Pancreas (tissue), 10 donors: Measurements from ENCODE around the gene CSRP1. TPM values are rescaled to one million over a fixed set of nuclear protein-coding genes. Genes with fewer than 3 reads are reported as not detected.

Experiments used
- ATAC-seq, 4 donors: fragments of 200-7000 bp; cut with Tn5 transposase; one replicate each; pipeline versions ENCODE4 v1.8.0 to v1.9.1; 2020; ENCODE audit warnings: mild to moderate bottlenecking in 4 of 4, moderate library complexity in 4 of 4
- DNase-seq, 6 donors: peaks; one replicate each; pipeline ENCODE4 v3.0.0-alpha.2; 2020
- FAIRE-seq: peaks from 2 replicates; lab custom pipeline; 2012; peaks lifted over from hg19 to GRCh38; lab: Jason Lieb, UNC
- H3K27ac ChIP-seq, 4 donors: fragments of 200-600 bp; sonication (generic); 1 replicate in 3 of 4; 2 replicates in 1 of 4; pipeline versions ENCODE4 v1.5.0 to v1.8.0; 2020
- H3K27me3 ChIP-seq, 4 donors: fragments of 200-600 bp; one replicate each; pipeline ENCODE4 v1.8.0; 2021
- H3K36me3 ChIP-seq, 3 donors: fragments of 200-600 bp; sonication (generic) in 1 of 3; one replicate each; pipeline versions ENCODE4 v1.5.0 to v1.8.0; 2020 to 2021
- H3K4me1 ChIP-seq, 3 donors: fragments of 200-600 bp; one replicate each; pipeline ENCODE4 v1.8.0; 2021
- H3K4me3 ChIP-seq, 4 donors: fragments of 200-600 bp; sonication (generic) in 2 of 4; one replicate each; pipeline versions ENCODE4 v1.5.0 to v1.8.0; 2020 to 2021
- H3K9me3 ChIP-seq, 4 donors: fragments of 200-600 bp; one replicate each; pipeline ENCODE4 v1.8.0; 2021
- CTCF ChIP-seq, 4 donors: fragments of 200-600 bp; sonication (generic) in 3 of 4; IDR thresholded peaks; one replicate each; pipeline versions ENCODE4 v1.5.0 to v1.8.0; 2021; ENCODE audit warnings: antibody characterized with exemption in 4 of 4
- WGBS, 2 donors: extraction: QIAGEN DNeasy Blood & Tissue Kit; methylation state at CpG; one replicate each; pipeline ENCODE4 v1.1.7; 2013; 5-methylcytosine and 5-hydroxymethylcytosine counted together
- intact Hi-C, 3 donors: fragments of 100-400 bp; cut with DNase I; formaldehyde crosslinking; loops; one replicate each; pipeline versions ENCODE4 v1.11.1 to v1.14.2; 2022
- polyA plus RNA-seq, 2 donors: library from polyadenylated mRNA; stranded (reverse); fragments of 200-250 nt; gene quantifications; one replicate each; pipeline ENCODE4 v1.2.3, GENCODE V29; 2013
- total RNA-seq, 6 donors: library from RNA; stranded (reverse); fragmentation: NEBNext Ultra II Directional in 4 of 6; extraction: Animal tissue kit (Norgen Biotek cat#: 25700) in 4 of 6; gene quantifications; one replicate each; pipeline versions ENCODE4 v1.2.1 to v1.2.4, GENCODE V29; 2021 to 2023
- donor health status: healthy with polysubstance abuse.
- donor health status: DM: no; HTN: no; CAD: no; lungs with moderate emphysema.
- donor health status: DM: no; HTN: no; CAD: no.
- donor health status: control.
- donor health status: control.
- donor health status: Bipolar disorder and iron deficiency.
- donor health status: DM: yes; HTN: yes; CAD: no.
- donor health status: DM: no; HTN: no; CAD: no.
- donor health status: DM: no; HTN: no; CAD: no.
- donor health status: DM: yes; HTN: yes; CAD: no.

CSRP1 gene
- total and polyA plus RNA-seq, 8 donors, result 49.6 to 103 (median 72.0) TPM

- no peaks in the 10 kb centered on the region for H3K9me3 ChIP-seq
- WGBS, 2 donors, result 57 to 60% methylated on average over 9 of the region's 9 CpGs
- intact Hi-C loops, result no loop called here
- no peaks in the 10 kb centered on the region for H3K4me1 ChIP-seq
- H3K4me3 ChIP-seq, result no peak overlapping the region
- ATAC-seq, result peak in 3 of 4 donors; percentile 46 to 65 (median 54)
- no peak overlapping the region for H3K27ac ChIP-seq
- H3K27me3 ChIP-seq, result no peaks in the 10 kb centered on the region
- H3K36me3 ChIP-seq, result no peaks in the 10 kb centered on the region
- no peak for TF ChIP-seq CTCF (IDR thresholded peaks at IDR 0.05)
- no peak for FAIRE-seq
- DNase-seq, result no peak
These were observed 39.0 kb upstream of the CSRP1 start for GRCh38 chr1:201545851-201546492.

- intact Hi-C loops, result no loop called here
- no peak overlapping the region for H3K27ac ChIP-seq
- no peaks in the 10 kb centered on the region for H3K27me3 ChIP-seq
- WGBS, 2 donors, result 94 to 95% methylated on average over 3 of the region's 3 CpGs
- ATAC-seq (no peak), FAIRE-seq (no peak), DNase-seq (no peak)
- no peak overlapping the region for H3K4me3 ChIP-seq
- peaks cover 0 to under 1% (median 0%) of the 10 kb centered on the region in 3 donors for H3K4me1 ChIP-seq
- no peaks in the 10 kb centered on the region for H3K9me3 ChIP-seq
- no peak for TF ChIP-seq CTCF (IDR thresholded peaks at IDR 0.05)
- H3K36me3 ChIP-seq, result no peaks in the 10 kb centered on the region
These were observed 37.8 kb upstream of the CSRP1 start for GRCh38 chr1:201544710-201545109.

GRCh38 chr1:201543871-201544642 is 37.1 kb upstream of the CSRP1 start:
- DNase-seq, result peak in 1 of 6 donors; percentile 1
- H3K4me1 ChIP-seq, result peaks cover 0 to 5% (median 3%) of the 10 kb centered on the region in 3 donors
- no peak for ATAC-seq
- 80 to 82% methylated on average over 7 of the region's 7 CpGs for WGBS, 2 donors
- intact Hi-C loops, result no loop called here
- H3K9me3 ChIP-seq, result no peaks in the 10 kb centered on the region
- no peak overlapping the region for H3K4me3 ChIP-seq
- no peak for FAIRE-seq
- no peaks in the 10 kb centered on the region for H3K27me3 ChIP-seq
- no peak overlapping the region for H3K27ac ChIP-seq
- no peak for TF ChIP-seq CTCF (IDR thresholded peaks at IDR 0.05)
- H3K36me3 ChIP-seq, result no peaks in the 10 kb centered on the region

- H3K9me3 ChIP-seq, result no peaks in the 10 kb centered on the region
- no peak for DNase-seq
- 79 to 83% methylated on average over 9 of the region's 9 CpGs for WGBS, 2 donors
These were observed 35.5 kb upstream of the CSRP1 start for GRCh38 chr1:201542309-201543035.

More at GRCh38 chr1:201542309-201543035, 35.5 kb upstream of the CSRP1 start:
- H3K27me3 ChIP-seq, result no peaks in the 10 kb centered on the region
- intact Hi-C loops, result no loop called here
- ATAC-seq (no peak), FAIRE-seq (no peak)
- H3K4me3 ChIP-seq, result no peak overlapping the region
- H3K36me3 ChIP-seq, result no peaks in the 10 kb centered on the region
- H3K4me1 ChIP-seq, result peaks cover 0 to 5% (median 3%) of the 10 kb centered on the region in 3 donors
- TF ChIP-seq CTCF (IDR thresholded peaks at IDR 0.05), result no peak
- peak overlapping the region in 2 of 4 donors; percentile 17 to 32 for H3K27ac ChIP-seq
